GM21526 (cell line): ENCODE measurements around the gene CCDC74B.
"Not testable (repeated sequence)": the region's sequence is repeated elsewhere in the genome, so short reads cannot be mapped to it uniquely, and the experiment has no call there.

Source experiments
- ATAC-seq: cut with Tn5 transposase; IDR thresholded peaks from one replicate; pipeline ENCODE4 v1.9.1; 2021; ENCODE audit warnings: moderate library complexity; ENCODE audit not compliant: unreplicated experiment, low FRiP score

Gene CCDC74B

DNA sequence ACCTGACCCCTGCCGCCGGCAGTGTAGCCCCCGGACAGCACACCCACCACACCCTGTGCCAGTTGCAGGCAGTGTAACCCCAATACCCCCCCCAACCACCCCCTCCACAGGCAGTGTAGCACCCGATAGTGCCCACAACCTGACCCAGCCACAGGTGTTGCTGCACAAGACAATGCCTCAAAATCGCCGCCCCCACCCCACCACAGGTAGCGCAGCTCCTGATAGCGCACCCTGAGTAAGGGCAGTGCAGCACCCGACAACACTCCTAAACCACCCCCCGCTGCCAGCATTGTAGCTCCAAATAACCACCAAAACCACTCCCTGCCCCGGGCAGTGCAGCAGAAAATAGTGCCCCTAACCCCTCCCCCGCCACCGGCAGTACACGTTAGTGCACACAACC is 16.4 kb downstream of the CCDC74B start:
- not testable (repeated sequence) for ATAC-seq

DNA sequence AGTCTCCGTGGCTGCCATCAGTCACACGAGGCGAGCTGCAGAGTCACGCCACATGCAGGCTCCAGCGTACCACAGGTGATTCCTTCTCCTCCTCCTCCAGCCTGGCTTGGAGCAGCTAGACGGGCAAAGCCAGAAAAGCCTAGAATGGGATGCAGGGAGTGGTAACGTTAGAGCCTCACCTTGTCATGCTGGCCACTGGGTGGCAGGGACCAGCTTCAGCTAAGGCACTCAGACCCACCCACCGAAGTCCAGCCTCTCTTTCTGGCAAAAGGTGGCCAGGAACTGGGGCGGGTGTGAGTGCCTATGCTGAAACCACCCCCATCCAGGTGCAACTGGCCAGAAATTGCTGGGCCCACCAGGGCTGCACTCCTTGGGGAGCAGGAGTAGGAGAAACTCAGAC is 17.2 kb downstream of the CCDC74B start:
- ATAC-seq = not testable (repeated sequence)

DNA sequence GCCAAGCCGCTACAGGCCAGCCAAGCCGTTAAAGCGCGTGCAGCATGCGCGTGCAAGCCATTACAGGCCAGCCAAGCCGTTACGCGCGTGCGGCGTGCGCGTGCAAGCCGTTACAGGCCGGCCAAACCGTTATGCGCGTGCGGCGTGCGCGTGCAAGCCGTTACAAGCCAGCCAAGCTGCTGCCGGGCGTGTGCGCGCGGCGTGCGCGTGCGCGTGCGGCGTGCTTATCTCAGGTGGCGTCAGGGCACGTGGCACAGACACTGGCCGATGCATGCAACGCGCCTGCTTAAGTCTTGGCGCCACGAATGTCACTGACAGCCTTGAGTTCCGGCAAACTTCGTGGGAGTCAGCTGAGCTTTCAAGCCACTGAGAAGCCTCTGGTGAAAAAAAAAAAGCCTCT is 24.0 kb downstream of the CCDC74B start:
- ATAC-seq = not testable (repeated sequence)

DNA sequence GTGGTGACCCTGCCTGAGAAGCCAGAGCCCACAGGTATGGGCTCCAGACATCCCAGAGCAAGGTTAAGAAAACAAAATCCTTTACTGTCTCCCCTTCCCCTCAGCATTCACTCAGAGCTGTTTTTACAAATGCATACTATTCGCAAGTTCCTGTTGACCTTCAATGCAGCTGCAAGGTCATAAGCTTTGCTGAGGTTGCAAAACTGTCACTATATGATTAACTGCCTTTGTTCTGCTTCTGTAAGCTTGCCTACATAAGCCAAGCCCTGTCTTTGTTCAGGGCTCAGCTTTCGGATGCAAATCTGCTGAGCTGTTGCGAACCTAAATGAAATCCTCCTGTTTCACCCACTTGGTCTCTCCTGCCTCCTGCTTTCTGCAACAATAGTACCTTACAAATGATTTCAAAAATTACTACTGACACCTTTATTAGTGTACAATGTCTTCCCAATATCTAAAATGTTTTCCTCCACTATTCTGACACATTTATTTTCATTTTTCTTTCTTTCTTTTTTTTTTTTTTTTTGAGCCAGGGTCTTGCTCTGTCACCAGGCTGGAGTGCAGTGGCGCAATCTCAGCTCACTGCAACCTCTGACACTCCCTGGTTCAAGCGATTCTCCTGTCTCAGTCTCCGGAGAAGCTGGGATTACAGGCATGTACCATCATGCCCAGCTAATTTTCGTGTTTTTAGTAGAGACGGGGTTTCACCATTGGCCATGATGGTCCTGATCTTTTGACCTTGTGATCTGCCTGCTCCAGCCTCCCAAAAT is 42.1 kb downstream of the CCDC74B start:
- not testable (repeated sequence) for ATAC-seq
